ENCODE results near the gene CELF4. TPM values are rescaled to one million over a fixed set of nuclear protein-coding genes. Genes with fewer than 3 reads are reported as not detected.

Gene CELF4
- total RNA-seq, 4 donors from 2014 or later = 0.16 to 0.59 TPM; not detected in 2

DNA sequence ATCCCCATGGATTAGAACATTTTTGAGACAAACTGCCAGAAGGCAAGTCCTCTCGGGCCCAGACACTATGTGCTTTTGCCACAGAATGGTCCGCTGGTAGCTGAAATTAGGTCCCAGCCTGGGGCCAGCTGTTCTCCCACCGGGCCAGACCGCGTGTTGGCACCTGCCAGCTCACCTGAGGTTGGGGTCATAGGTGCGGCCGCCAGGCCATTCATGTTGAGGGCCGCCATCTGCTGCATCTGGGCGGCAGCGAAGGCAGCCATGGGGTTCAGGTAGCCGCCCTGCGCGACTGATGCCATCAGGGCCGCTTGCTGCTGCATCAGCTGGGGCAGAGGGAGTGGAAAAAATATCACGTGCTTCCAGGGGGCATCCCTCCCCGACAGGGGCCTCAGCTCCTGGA lies 292.8 kb downstream of the CELF4 start:
- intact Hi-C loops (cut with DNase I; ENCODE audit: low total_unique reads) = no loop called here
- DNase-seq (ENCODE audit: low spot score in 2 of 2) = no peak
- 86 to 87% methylated on average over 14 to 16 of the region's 16 CpGs for WGBS, 2 donors
- H3K4me3 ChIP-seq (ENCODE audit: low read depth, poor library complexity, severe bottlenecking) = no peak overlapping the region
- no peak for TF ChIP-seq POLR2A (IDR thresholded peaks at IDR 0.05)
- TF ChIP-seq, protein P1, sequence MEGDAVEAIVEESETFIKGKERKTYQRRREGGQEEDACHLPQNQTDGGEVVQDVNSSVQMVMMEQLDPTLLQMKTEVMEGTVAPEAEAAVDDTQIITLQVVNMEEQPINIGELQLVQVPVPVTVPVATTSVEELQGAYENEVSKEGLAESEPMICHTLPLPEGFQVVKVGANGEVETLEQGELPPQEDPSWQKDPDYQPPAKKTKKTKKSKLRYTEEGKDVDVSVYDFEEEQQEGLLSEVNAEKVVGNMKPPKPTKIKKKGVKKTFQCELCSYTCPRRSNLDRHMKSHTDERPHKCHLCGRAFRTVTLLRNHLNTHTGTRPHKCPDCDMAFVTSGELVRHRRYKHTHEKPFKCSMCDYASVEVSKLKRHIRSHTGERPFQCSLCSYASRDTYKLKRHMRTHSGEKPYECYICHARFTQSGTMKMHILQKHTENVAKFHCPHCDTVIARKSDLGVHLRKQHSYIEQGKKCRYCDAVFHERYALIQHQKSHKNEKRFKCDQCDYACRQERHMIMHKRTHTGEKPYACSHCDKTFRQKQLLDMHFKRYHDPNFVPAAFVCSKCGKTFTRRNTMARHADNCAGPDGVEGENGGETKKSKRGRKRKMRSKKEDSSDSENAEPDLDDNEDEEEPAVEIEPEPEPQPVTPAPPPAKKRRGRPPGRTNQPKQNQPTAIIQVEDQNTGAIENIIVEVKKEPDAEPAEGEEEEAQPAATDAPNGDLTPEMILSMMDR (IDR thresholded peaks at IDR 0.05) = no peak

DNA sequence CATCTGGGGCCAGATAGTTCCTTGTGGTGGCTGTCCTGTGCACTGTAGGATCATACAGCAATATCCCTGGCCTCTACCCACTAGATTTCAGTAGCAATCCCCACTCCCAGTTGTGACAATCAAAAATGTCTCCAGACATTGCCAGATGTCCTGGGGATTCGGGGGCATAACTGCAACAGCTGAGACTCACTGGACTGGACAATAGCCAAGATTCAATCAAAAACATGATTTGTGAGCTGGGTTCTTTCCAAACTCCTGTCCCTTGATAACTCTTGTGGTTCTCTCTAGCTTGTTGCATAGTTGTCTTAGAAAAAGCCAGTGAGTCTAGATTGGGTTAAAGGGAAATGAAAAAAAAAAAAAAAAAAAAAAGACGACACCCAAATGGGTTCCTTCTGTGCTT lies 293.4 kb downstream of the CELF4 start:
- DNase-seq (ENCODE audit: low spot score in 2 of 2) = no peak
- intact Hi-C loops (cut with DNase I; ENCODE audit: low total_unique reads) = no loop called here
- H3K4me3 ChIP-seq (ENCODE audit: low read depth, poor library complexity, severe bottlenecking) = no peak overlapping the region
- WGBS, 2 donors = 40 to 46% methylated on average over 2 of the region's 2 CpGs
- TF ChIP-seq, protein P1 (IDR thresholded peaks at IDR 0.05) = no peak
- no peak for TF ChIP-seq POLR2A (IDR thresholded peaks at IDR 0.05)

DNA sequence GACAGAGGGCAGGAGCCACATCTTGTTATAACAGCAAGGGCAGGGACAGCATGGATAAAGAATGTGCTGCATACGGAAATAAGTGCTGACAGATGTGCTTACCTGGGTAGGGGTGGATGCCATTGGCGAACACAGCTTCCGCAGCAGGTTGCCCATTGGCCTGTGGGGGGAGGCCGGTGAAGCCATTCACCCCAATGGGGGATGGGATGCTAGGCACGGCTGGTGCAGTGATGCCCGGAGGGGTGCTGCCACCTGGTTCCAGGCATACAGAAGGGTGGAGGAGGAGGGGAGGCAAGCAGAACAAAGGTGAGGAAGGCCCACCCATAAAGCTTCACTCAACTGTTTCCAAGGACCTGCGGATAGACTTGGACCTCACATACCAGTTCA lies 294.9 kb downstream of the CELF4 start:
- no peak for DNase-seq (ENCODE audit: low spot score in 2 of 2)
- H3K4me3 ChIP-seq (ENCODE audit: low read depth, poor library complexity, severe bottlenecking) = no peak overlapping the region
- 86 to 90% methylated on average over 7 of the region's 7 CpGs for WGBS, 2 donors
- intact Hi-C loops (cut with DNase I; ENCODE audit: low total_unique reads) = no loop called here
- TF ChIP-seq, protein P1 (IDR thresholded peaks at IDR 0.05) = no peak
- TF ChIP-seq POLR2A (IDR thresholded peaks at IDR 0.05) = no peak

- TF ChIP-seq, protein P1 (IDR thresholded peaks at IDR 0.05) = no peak
- WGBS, 2 donors = 19 to 21% methylated on average over 8 of the region's 8 CpGs
- H3K4me3 ChIP-seq (ENCODE audit: low read depth, poor library complexity, severe bottlenecking) = no peak overlapping the region
- DNase-seq (ENCODE audit: low spot score in 2 of 2) = no peak
- intact Hi-C loops (cut with DNase I; ENCODE audit: low total_unique reads) = no loop called here
Observed at GRCh38 chr18:37270038-37270665, 295.4 kb downstream of the CELF4 start.

GRCh38 chr18:37266290-37266689 lies 299.3 kb downstream of the CELF4 start:
- no peak overlapping the region for H3K4me3 ChIP-seq (ENCODE audit: low read depth, poor library complexity, severe bottlenecking)
- TF ChIP-seq, protein P1 (IDR thresholded peaks at IDR 0.05) = no peak
- TF ChIP-seq POLR2A (IDR thresholded peaks at IDR 0.05) = no peak
- intact Hi-C loops (cut with DNase I; ENCODE audit: low total_unique reads) = no loop called here
- 25 to 34% methylated on average over 13 of the region's 13 CpGs for WGBS, 2 donors
- DNase-seq (ENCODE audit: low spot score in 2 of 2) = no peak

GRCh38 chr18:37265382-37265781 lies 300.2 kb downstream of the CELF4 start:
- H3K4me3 ChIP-seq (ENCODE audit: low read depth, poor library complexity, severe bottlenecking) = no peak overlapping the region
- no peak for DNase-seq (ENCODE audit: low spot score in 2 of 2)
- WGBS, 2 donors = 46 to 65% methylated on average over 2 of the region's 2 CpGs
- intact Hi-C loops (cut with DNase I; ENCODE audit: low total_unique reads) = no loop called here
- TF ChIP-seq, protein P1 (IDR thresholded peaks at IDR 0.05) = no peak
- no peak for TF ChIP-seq POLR2A (IDR thresholded peaks at IDR 0.05)

Measured in lower leg skin (tissue), 4 donors.